GM23338 (cell line): Measurements from ENCODE around the gene EZR. TPM values are rescaled to one million over a fixed set of nuclear protein-coding genes. Genes with fewer than 3 reads are reported as not detected.

Experiments
- ATAC-seq: fragments of 200-7000 bp; cut with Tn5 transposase; 3 replicates; pipeline ENCODE4 v1.9.1; 2020
- DNase-seq: peaks from one replicate; pipeline ENCODE4 v3.0.0-alpha.2; 2015; ENCODE audit warnings: low spot score
- H2AFZ ChIP-seq: fragments of 200-600 bp; sonication (generic); 2 replicates; pipeline ENCODE4 v1.8.0; 2016; ENCODE audit warnings: antibody characterized with exemption, mild to moderate bottlenecking, moderate library complexity
- H3F3A ChIP-seq: fragments of 200-600 bp; sonication (generic); replicated peaks from 2 replicates; pipeline ENCODE4 v1.8.0; 2017; ENCODE audit warnings: antibody characterized with exemption, mixed run types, low read depth
- H3K27ac ChIP-seq: fragments of 200-600 bp; sonication (generic); 2 replicates; pipeline ENCODE4 v1.6.1; 2016; ENCODE audit warnings: low read depth
- H3K27me3 ChIP-seq: fragments of 200-600 bp; sonication (generic); 2 replicates; pipeline ENCODE4 v1.8.0; 2016; ENCODE audit warnings: mild to moderate bottlenecking, mixed run types, moderate library complexity; ENCODE audit not compliant: insufficient read depth
- H3K36me3 ChIP-seq: fragments of 200-600 bp; sonication (generic); 2 replicates; pipeline ENCODE4 v1.8.0; 2016; ENCODE audit warnings: mild to moderate bottlenecking; ENCODE audit not compliant: insufficient read depth
- H3K4me1 ChIP-seq: fragments of 200-600 bp; sonication (generic); 2 replicates; pipeline ENCODE4 v1.8.0; 2016; ENCODE audit warnings: mild to moderate bottlenecking, moderate library complexity; ENCODE audit not compliant: insufficient read depth
- H3K4me2 ChIP-seq: fragments of 200-600 bp; sonication (generic); 2 replicates; pipeline ENCODE4 v1.7.1; 2017; ENCODE audit warnings: mixed run types
- H3K4me3 ChIP-seq: fragments of 200-600 bp; sonication (generic); 2 replicates; pipeline ENCODE4 v1.6.1; 2016; ENCODE audit warnings: mixed run types
- H3K79me2 ChIP-seq: fragments of 200-600 bp; sonication (generic); replicated peaks from 2 replicates; pipeline ENCODE4 v1.8.0; 2017; ENCODE audit warnings: mild to moderate bottlenecking; ENCODE audit not compliant: insufficient read depth
- H3K9me2 ChIP-seq: fragments of 200-600 bp; sonication (generic); 2 replicates; pipeline ENCODE4 v1.8.0; 2017; ENCODE audit not compliant: insufficient read depth
- H4K20me1 ChIP-seq: fragments of 200-600 bp; sonication (generic); replicated peaks from 2 replicates; pipeline ENCODE4 v1.8.0; 2017; ENCODE audit warnings: mild to moderate bottlenecking; ENCODE audit not compliant: insufficient read depth
- H3K27ac Mint-ChIP-seq: 2 replicates; pipeline ENCODE4 v1.8.0; 2020; ENCODE audit warnings: inconsistent platforms, mild to moderate bottlenecking, moderate library complexity, mixed read lengths
- H3K27me3 Mint-ChIP-seq: 3 replicates; pipeline ENCODE4 v1.8.0; 2022; ENCODE audit warnings: low read depth, mild to moderate bottlenecking, moderate library complexity, mixed read lengths, inconsistent platforms; ENCODE audit not compliant: insufficient read depth, poor library complexity
- H3K36me3 Mint-ChIP-seq: 3 replicates; pipeline ENCODE4 v1.8.0; 2021; ENCODE audit warnings: low read depth, mild to moderate bottlenecking, inconsistent platforms, moderate library complexity, mixed read lengths
- H3K4me1 Mint-ChIP-seq: 3 replicates; pipeline ENCODE4 v1.8.0; 2020; ENCODE audit warnings: mild to moderate bottlenecking, inconsistent platforms, mixed read lengths
- H3K4me3 Mint-ChIP-seq: 3 replicates; pipeline ENCODE4 v1.8.0; 2021; ENCODE audit warnings: moderate library complexity, mild to moderate bottlenecking, inconsistent platforms, mixed read lengths
- H3K9me3 Mint-ChIP-seq: 3 replicates; pipeline ENCODE4 v1.8.0; 2020; ENCODE audit warnings: moderate library complexity, mild to moderate bottlenecking, inconsistent platforms, mixed read lengths
- CREB1 ChIP-seq: fragments of 250-450 bp; sonication (Bioruptor Pico); IDR thresholded peaks from 2 replicates; pipeline ENCODE4 v1.5.0; 2020; ENCODE audit warnings: low read depth, mild to moderate bottlenecking, moderate library complexity
- CTCF ChIP-seq, 2 experiments: fragments of 200-600 bp in 1 of 2; sonication (generic) in 1 of 2; conservative IDR thresholded peaks; 2 replicates each; pipeline versions ENCODE4 v1.5.1 to v1.6.1; 2016 to 2017; ENCODE audit warnings: antibody characterized with exemption in 2 of 2, low read depth in 2 of 2, mild to moderate bottlenecking in 2 of 2, moderate library complexity in 1 of 2
- ETS1 ChIP-seq: IDR thresholded peaks from 2 replicates; pipeline ENCODE4 v1.6.1; 2016; ENCODE audit warnings: antibody characterized with exemption
- EZH2 ChIP-seq: fragments of 200-600 bp; sonication (generic); IDR thresholded peaks from one replicate; pipeline ENCODE4 v1.8.0; 2017; ENCODE audit warnings: antibody characterized with exemption, mild to moderate bottlenecking, low read depth; ENCODE audit not compliant: unreplicated experiment
- EZH2phosphoT487 ChIP-seq: fragments of 200-600 bp; sonication (generic); IDR thresholded peaks from one replicate; pipeline ENCODE4 v1.8.1; 2018; ENCODE audit warnings: antibody characterized with exemption; ENCODE audit not compliant: unreplicated experiment
- JUNB ChIP-seq: IDR thresholded peaks from one replicate; pipeline ENCODE4 v1.6.1; 2016; ENCODE audit warnings: antibody characterized with exemption; ENCODE audit not compliant: unreplicated experiment
- NANOG ChIP-seq: IDR thresholded peaks from 2 replicates; pipeline ENCODE4 v1.6.1; 2016; ENCODE audit warnings: antibody characterized with exemption, borderline replicate concordance
- POLR2AphosphoS5 ChIP-seq: IDR thresholded peaks from 2 replicates; pipeline ENCODE4 v1.6.1; 2016; ENCODE audit warnings: antibody characterized with exemption, low read depth
- REST ChIP-seq: IDR thresholded peaks from one replicate; pipeline ENCODE4 v1.6.1; 2018; ENCODE audit warnings: antibody characterized with exemption; ENCODE audit not compliant: unreplicated experiment
- STAT1 ChIP-seq: IDR thresholded peaks from one replicate; pipeline ENCODE4 v1.6.1; 2016; ENCODE audit warnings: antibody characterized with exemption; ENCODE audit not compliant: unreplicated experiment
- ZNF114 ChIP-seq: fragments of 250-450 bp; sonication (Bioruptor Pico); IDR thresholded peaks from 2 replicates; pipeline ENCODE4 v1.5.0; 2020; ENCODE audit warnings: mild to moderate bottlenecking, moderate library complexity
- ZNF331 ChIP-seq: fragments of 250-450 bp; sonication (Bioruptor Pico); IDR thresholded peaks from 2 replicates; pipeline ENCODE4 v1.5.0; 2020; ENCODE audit warnings: low read depth, mild to moderate bottlenecking, moderate library complexity
- ZNF462 ChIP-seq: fragments of 250-450 bp; sonication (Bioruptor Pico); IDR thresholded peaks from 2 replicates; pipeline ENCODE4 v1.5.0; 2020; ENCODE audit warnings: mild to moderate bottlenecking, moderate library complexity
- polyA plus RNA-seq: library from polyadenylated mRNA; unstranded; fragments of >200 nt; fragmentation: Nextera tagmentation; extraction: Ambion mirVana; gene quantifications from 2 replicates; pipeline ENCODE4 v1.2.1, GENCODE V29; 2016
- total RNA-seq: library from RNA; depleted of rRNA; stranded (reverse); fragments of >200 nt; shearing (Covaris generic); gene quantifications from 2 replicates; pipeline ENCODE4 v1.2.3, GENCODE V29; 2014

EZR gene
- total and polyA plus RNA-seq, 2 experiments from 2014 or later = 199 to 208 TPM

GRCh38 chr6:158764926-158765325, 54.2 kb downstream of the EZR start:
- H2AFZ ChIP-seq = no peak overlapping the region
- H3K9me2 ChIP-seq = no peaks in the 10 kb centered on the region
- DNase-seq (no peak), ATAC-seq (no peak)
- no peaks in the 10 kb centered on the region for H3K27me3 ChIP-seq
- Mint-ChIP-seq H3K27me3 (peaks cover 33% of the 10 kb centered on the region), H3K4me1 (peaks cover 14% of the 10 kb centered on the region), H3K9me3 (peaks cover 2% of the 10 kb centered on the region; the same call in 2 of the 3 replicates), H3K27ac (no peak overlapping the region), H3K36me3 (peaks cover 57% of the 10 kb centered on the region), H3K4me3 (no peak overlapping the region)
- TF ChIP-seq ETS1 (no peak), STAT1 (no peak), ZNF462 (CRISPR knock-in tag) (no peak), EZH2 (no peak), CTCF (conservative IDR thresholded peaks at IDR 0.05; ENCODE audit: low read depth in 2 of 2) (no peak), CREB1 (no peak), ZNF331 (CRISPR knock-in tag) (no peak), ZNF114 (CRISPR knock-in tag) (no peak), JUNB (no peak), NANOG (no peak), POLR2AphosphoS5 (no peak), EZH2phosphoT487 (no peak), REST (no peak)
- H3F3A ChIP-seq = peaks cover 54% of the 10 kb centered on the region
- peak overlapping the region; percentile 67; the same call in 1 of the 2 replicates for H3K27ac ChIP-seq
- no peaks in the 10 kb centered on the region for H3K4me1 ChIP-seq
- H3K79me2 ChIP-seq = no peaks in the 10 kb centered on the region
- no peak overlapping the region for H3K4me2 ChIP-seq
- H3K36me3 ChIP-seq = peaks cover 42% of the 10 kb centered on the region
- H4K20me1 ChIP-seq = peaks cover 12% of the 10 kb centered on the region
- no peak overlapping the region for H3K4me3 ChIP-seq
